HCT116 (cell line): ENCODE measurements around the gene PCDHGB3.

Source experiments
- CTCF ChIP-seq, 3 experiments: fragments of 200-600 bp in 1 of 3; sonication (generic) in 1 of 3; IDR thresholded peaks in 2 of 3; conservative IDR thresholded peaks in 1 of 3; 2 replicates each; pipeline ENCODE4 v1.5.1; 2012 to 2017; ENCODE audit warnings: low read depth in 2 of 3, low read length in 2 of 3, antibody characterized with exemption in 1 of 3, borderline replicate concordance in 1 of 3, control low read depth in 1 of 3, mild to moderate bottlenecking in 1 of 3, mixed read lengths in 1 of 3, mixed run types in 1 of 3, moderate library complexity in 1 of 3; ENCODE audit not compliant: insufficient read depth in 1 of 3
- EZH2phosphoT487 ChIP-seq: fragments of 200-600 bp; IDR thresholded peaks from 2 replicates; pipeline ENCODE4 v1.6.1; 2018; ENCODE audit warnings: antibody characterized with exemption, borderline replicate concordance
- POLR2A ChIP-seq: IDR thresholded peaks from 2 replicates; pipeline ENCODE4 v1.7.0; 2011; ENCODE audit warnings: borderline replicate concordance; ENCODE audit not compliant: insufficient read depth, insufficient read length; ENCODE audit errors: extremely low read depth
- POLR2AphosphoS5 ChIP-seq: IDR thresholded peaks from 2 replicates; pipeline ENCODE4 v1.6.1; 2011; ENCODE audit warnings: mild to moderate bottlenecking, low read depth, low read length, moderate library complexity
- ZBTB33 ChIP-seq: IDR thresholded peaks from 2 replicates; pipeline ENCODE4 v1.6.1; 2011; ENCODE audit warnings: mild to moderate bottlenecking, low read length, moderate library complexity; ENCODE audit not compliant: insufficient replicate concordance; ENCODE audit errors: extremely low read depth

GRCh38 chr5:141369994-141370848 lies at the start of gene PCDHGB3:
- TF ChIP-seq CTCF (IDR thresholded peaks at IDR 0.05 in 2 of 3, conservative IDR thresholded peaks at IDR 0.05 in 1 of 3; ENCODE audit: borderline replicate concordance in 1 of 3, insufficient read depth in 1 of 3, low read depth in 2 of 3, low read length in 2 of 3) (no peak), EZH2phosphoT487 (no peak), ZBTB33 (no peak), POLR2A (no peak), POLR2AphosphoS5 (no peak)
